Gastrocnemius medialis (tissue), 4 donors: ENCODE measurements around the gene ZNF565. TPM values are rescaled to one million over a fixed set of nuclear protein-coding genes. Genes with fewer than 3 reads are reported as not detected.

Source experiments
- ATAC-seq, 2 donors: fragments of 150-250 bp; one replicate each; pipeline ENCODE4 v1.9.1; 2016
- DNase-seq, 2 donors: peaks; one replicate each; pipeline ENCODE4 v3.0.0-alpha.2; 2019
- H3K27ac ChIP-seq, 4 donors: fragments of 200-600 bp; sonication (generic); 1 replicate in 1 of 4; 2 replicates in 3 of 4; pipeline ENCODE4 v1.5.1; 2016 to 2018; ENCODE audit warnings: mild to moderate bottlenecking in 2 of 4, moderate library complexity in 1 of 4
- H3K27me3 ChIP-seq, 3 donors: fragments of 200-600 bp; sonication (generic) in 2 of 3; 1 replicate in 1 of 3; 2 replicates in 2 of 3; pipeline versions ENCODE4 v1.5.1 to v1.6.0; 2016 to 2019; ENCODE audit warnings: mild to moderate bottlenecking in 1 of 3, moderate library complexity in 1 of 3
- H3K36me3 ChIP-seq, 2 donors: fragments of 200-600 bp; sonication (generic) in 1 of 2; one replicate each; pipeline ENCODE4 v1.5.1; 2017 to 2018
- H3K4me1 ChIP-seq, 2 donors: fragments of 200-600 bp; sonication (generic) in 1 of 2; one replicate each; pipeline ENCODE4 v1.5.1; 2016 to 2017; ENCODE audit warnings: mild to moderate bottlenecking in 2 of 2
- H3K4me3 ChIP-seq, 4 donors: fragments of 200-600 bp; sonication (generic) in 3 of 4; 1 replicate in 1 of 4; 2 replicates in 3 of 4; pipeline ENCODE4 v1.5.1; 2016 to 2019; ENCODE audit warnings: mild to moderate bottlenecking in 2 of 4
- H3K9me3 ChIP-seq, 3 donors: fragments of 200-600 bp; sonication (generic) in 2 of 3; 1 replicate in 1 of 3; 2 replicates in 2 of 3; pipeline ENCODE4 v1.5.1; 2016 to 2019
- POLR2A ChIP-seq, 2 donors: fragments of 450-650 bp; IDR thresholded peaks; one replicate each; pipeline ENCODE4 v1.6.1; 2017; ENCODE audit warnings: antibody characterized with exemption in 2 of 2, mild to moderate bottlenecking in 2 of 2, moderate library complexity in 2 of 2
- in situ Hi-C, 4 donors: fragments of 200-750 bp; cut with MboI; loops; one replicate each; pipeline versions ENCODE4 v1.15.0 to v1.8.0; 2017; ENCODE audit warnings: low sequenced_read_pairs in 4 of 4
- intact Hi-C: fragments of 100-400 bp; cut with DNase I; formaldehyde crosslinking; loops from one replicate; pipeline ENCODE4 v1.15.1; 2023; ENCODE audit warnings: low total_unique reads
- total RNA-seq, 4 donors: library from RNA; depleted of rRNA; stranded (reverse); fragments of >200 nt; gene quantifications; one replicate each; pipeline versions ENCODE4 v1.1.0 to v1.2.3, GENCODE V29; 2016
- TF ChIP-seq, protein P1 (sequence below), 5 experiments: fragments of 450-650 bp in 3 of 5; fragments of 200-600 bp in 2 of 5; sonication (generic) in 2 of 5; IDR thresholded peaks in 4 of 5; conservative IDR thresholded peaks in 1 of 5; 1 replicate in 4 of 5; 2 replicates in 1 of 5; pipeline ENCODE4 v1.5.1; 2016 to 2019; ENCODE audit warnings: antibody characterized with exemption in 5 of 5, mild to moderate bottlenecking in 3 of 5, moderate library complexity in 3 of 5

ZNF565 gene
- total RNA-seq, 4 donors from 2014 or later: 1.7 to 5.3 (median 2.3) TPM

GRCh38 chr19:36212895-36213294 is 1.6 kb downstream of the ZNF565 start:
- no peak overlapping the region for H3K27ac ChIP-seq
- no peaks in the 10 kb centered on the region for H3K27me3 ChIP-seq
- in situ Hi-C loops (no loop called here), intact Hi-C loops (loop anchor here (10.0 kb wide), 5 partner anchors 58 to 1002 kb away; partner anchors contain the start of genes COX7A1, HSPB6, LRFN3 and PROSER3)
- no peak overlapping the region for H3K4me3 ChIP-seq
- peaks cover 20 to 25% of the 10 kb centered on the region in 2 donors for H3K4me1 ChIP-seq
- TF ChIP-seq, protein P1, sequence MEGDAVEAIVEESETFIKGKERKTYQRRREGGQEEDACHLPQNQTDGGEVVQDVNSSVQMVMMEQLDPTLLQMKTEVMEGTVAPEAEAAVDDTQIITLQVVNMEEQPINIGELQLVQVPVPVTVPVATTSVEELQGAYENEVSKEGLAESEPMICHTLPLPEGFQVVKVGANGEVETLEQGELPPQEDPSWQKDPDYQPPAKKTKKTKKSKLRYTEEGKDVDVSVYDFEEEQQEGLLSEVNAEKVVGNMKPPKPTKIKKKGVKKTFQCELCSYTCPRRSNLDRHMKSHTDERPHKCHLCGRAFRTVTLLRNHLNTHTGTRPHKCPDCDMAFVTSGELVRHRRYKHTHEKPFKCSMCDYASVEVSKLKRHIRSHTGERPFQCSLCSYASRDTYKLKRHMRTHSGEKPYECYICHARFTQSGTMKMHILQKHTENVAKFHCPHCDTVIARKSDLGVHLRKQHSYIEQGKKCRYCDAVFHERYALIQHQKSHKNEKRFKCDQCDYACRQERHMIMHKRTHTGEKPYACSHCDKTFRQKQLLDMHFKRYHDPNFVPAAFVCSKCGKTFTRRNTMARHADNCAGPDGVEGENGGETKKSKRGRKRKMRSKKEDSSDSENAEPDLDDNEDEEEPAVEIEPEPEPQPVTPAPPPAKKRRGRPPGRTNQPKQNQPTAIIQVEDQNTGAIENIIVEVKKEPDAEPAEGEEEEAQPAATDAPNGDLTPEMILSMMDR (IDR thresholded peaks at IDR 0.05 in 4 of 5, conservative IDR thresholded peaks at IDR 0.05 in 1 of 5): no peak
- H3K36me3 ChIP-seq: no peaks in the 10 kb centered on the region
- no peaks in the 10 kb centered on the region for H3K9me3 ChIP-seq
- no peak for DNase-seq
- no peak for ATAC-seq

- Histone ChIP-seq H3K9me3 (no peaks in the 10 kb centered on the region), H3K4me3 (no peak overlapping the region), H3K4me1 (peaks cover 4 to 12% of the 10 kb centered on the region in 2 donors), H3K27ac (no peak overlapping the region), H3K27me3 (no peaks in the 10 kb centered on the region), H3K36me3 (no peaks in the 10 kb centered on the region)
- DNase-seq: no peak
- in situ Hi-C loops (no loop called here), intact Hi-C loops (loop anchor here (10.0 kb wide), 5 partner anchors 56 to 1004 kb away; partner anchors contain the start of genes COX7A1, HSPB6, LRFN3 and PROSER3)
- ATAC-seq: no peak
- TF ChIP-seq, protein P1 (IDR thresholded peaks at IDR 0.05 in 4 of 5, conservative IDR thresholded peaks at IDR 0.05 in 1 of 5): no peak
- TF ChIP-seq POLR2A (IDR thresholded peaks at IDR 0.05): no peak
These were observed 4.0 kb downstream of the ZNF565 start for GRCh38 chr19:36210497-36210896.

GRCh38 chr19:36209372-36209771 is 5.1 kb downstream of the ZNF565 start:
- in situ Hi-C loops (no loop called here), intact Hi-C loops (no loop called here)
- H3K27me3 ChIP-seq: no peaks in the 10 kb centered on the region
- no peaks in the 10 kb centered on the region for H3K36me3 ChIP-seq
- H3K4me1 ChIP-seq: peaks cover 4 to 11% of the 10 kb centered on the region in 2 donors
- no peaks in the 10 kb centered on the region for H3K9me3 ChIP-seq
- H3K27ac ChIP-seq: no peak overlapping the region
- no peak for ATAC-seq
- no peak overlapping the region for H3K4me3 ChIP-seq
- no peak for DNase-seq
- TF ChIP-seq, protein P1 (IDR thresholded peaks at IDR 0.05 in 4 of 5, conservative IDR thresholded peaks at IDR 0.05 in 1 of 5): no peak
- no peak for TF ChIP-seq POLR2A (IDR thresholded peaks at IDR 0.05)

DNA sequence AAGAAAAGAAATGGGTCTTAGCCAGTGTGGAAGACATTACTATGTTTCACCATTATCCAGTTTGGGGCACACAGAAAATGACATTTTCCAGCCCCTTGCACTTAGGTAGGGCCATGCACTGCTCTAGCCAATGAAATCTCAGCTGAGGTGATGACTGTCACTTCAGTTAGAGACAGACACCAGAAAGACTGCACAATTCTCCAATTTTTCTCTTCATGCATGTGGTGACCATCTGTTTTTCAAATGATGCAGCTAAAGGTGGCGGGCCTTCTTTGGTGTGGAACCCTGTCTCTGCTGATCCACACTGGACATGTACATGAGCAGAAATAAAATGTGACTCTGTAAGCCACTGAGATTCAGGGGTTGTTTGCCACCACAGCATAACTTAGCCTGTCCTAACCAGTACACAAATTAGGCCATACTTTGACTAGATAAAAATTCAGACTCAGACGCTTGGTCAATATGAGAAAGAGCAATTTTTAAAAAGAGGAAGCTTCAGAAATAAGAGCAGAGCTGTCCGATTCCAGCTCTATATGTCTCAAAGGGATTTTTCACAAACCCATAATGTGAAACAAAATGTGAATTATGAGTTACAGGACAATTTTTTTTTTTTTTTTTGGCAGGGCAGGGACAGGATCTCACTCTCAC is 6.7 kb downstream of the ZNF565 start:
- intact Hi-C loops: no loop called here

More for the DNA sequence above, 6.7 kb downstream of the ZNF565 start:
- no peak for ATAC-seq
- in situ Hi-C loops: no loop called here
- Histone ChIP-seq H3K27me3 (no peaks in the 10 kb centered on the region), H3K36me3 (no peaks in the 10 kb centered on the region), H3K4me3 (no peak overlapping the region), H3K9me3 (no peaks in the 10 kb centered on the region), H3K4me1 (no peaks in the 10 kb centered on the region), H3K27ac (no peak overlapping the region)
- TF ChIP-seq POLR2A (IDR thresholded peaks at IDR 0.05): no peak
- TF ChIP-seq, protein P1 (IDR thresholded peaks at IDR 0.05 in 4 of 5, conservative IDR thresholded peaks at IDR 0.05 in 1 of 5): no peak
- DNase-seq: no peak
